Measurements from ENCODE around the gene BLOC1S4.
"Not testable (repeated sequence)": the region's sequence is repeated elsewhere in the genome, so short reads cannot be mapped to it uniquely, and the experiment has no call there.

BLOC1S4 gene

GRCh38 chr4:6716018-6716911 lies at the start of gene BLOC1S4:
BLOC1S4 (plus strand) TSS chr4:6716174; CDS start chr4:6716210, 36 bp downstream.
- peak; percentile 74 to 82 for DNase-seq (ENCODE audit: low read depth in 1 of 2, low spot score in 1 of 2)

DNA sequence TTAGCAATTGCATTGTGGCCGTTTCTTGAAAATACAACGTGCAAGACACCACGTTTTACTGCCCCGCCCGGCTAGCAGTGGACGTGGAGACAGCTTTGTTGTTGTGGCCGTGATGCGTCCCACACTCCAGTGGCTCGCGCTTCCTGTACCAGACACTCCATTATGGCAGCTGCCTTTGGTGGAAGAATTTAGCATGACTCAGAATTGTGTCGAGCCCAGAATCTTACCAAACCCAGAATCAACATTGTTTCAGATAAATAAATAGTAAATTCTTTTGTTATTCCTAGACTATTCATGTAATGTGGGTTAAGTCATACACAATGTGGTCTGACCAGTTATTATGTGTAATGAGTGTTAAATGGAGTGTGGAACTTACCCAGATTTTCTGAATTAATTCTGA lies 47.6 kb upstream of the BLOC1S4 start:
- DNase-seq (ENCODE audit: low read depth in 1 of 2, low spot score in 1 of 2): no peak

DNA sequence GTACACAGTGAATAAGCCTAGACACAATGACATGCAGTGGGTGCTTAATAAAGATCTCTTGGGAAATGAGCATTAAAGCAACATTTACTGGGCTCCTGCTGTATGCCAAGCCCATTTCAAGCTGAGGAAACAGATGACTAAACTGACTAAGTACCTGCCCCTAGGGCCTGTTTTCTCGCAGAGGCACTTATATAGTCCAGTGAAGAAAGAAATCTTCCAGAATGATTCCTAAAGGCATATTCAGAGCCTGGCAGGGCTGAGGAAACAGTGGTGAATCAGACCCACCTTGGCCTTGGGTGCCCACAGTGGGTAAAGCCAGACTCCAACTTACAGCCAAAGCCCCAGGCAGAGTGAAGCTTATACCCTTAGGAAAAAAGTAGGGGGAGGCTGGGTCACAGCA lies 44.3 kb upstream of the BLOC1S4 start:
- DNase-seq (ENCODE audit: low read depth in 1 of 2, low spot score in 1 of 2): no peak

DNA sequence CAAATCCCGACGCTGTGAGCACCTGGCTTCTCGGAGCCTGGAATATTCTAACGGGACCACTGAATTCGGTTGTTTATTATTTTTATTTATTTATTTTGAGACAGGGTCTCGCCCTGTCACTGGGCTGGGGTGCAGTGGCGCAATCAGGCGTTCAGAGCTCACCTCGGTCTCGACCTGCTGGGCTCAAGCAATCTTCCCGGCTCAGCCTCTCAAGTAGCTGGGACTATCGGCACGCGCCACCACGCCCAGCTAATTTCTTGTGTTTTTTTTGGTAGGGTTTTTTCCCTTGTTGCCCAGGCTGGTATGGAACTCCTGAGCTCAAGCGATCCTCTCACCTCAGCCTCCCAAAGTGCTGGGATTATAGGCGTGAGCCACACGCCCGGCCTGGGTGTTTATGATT lies 43.8 kb upstream of the BLOC1S4 start:
- no peak for DNase-seq (ENCODE audit: low read depth in 1 of 2, low spot score in 1 of 2)

DNA sequence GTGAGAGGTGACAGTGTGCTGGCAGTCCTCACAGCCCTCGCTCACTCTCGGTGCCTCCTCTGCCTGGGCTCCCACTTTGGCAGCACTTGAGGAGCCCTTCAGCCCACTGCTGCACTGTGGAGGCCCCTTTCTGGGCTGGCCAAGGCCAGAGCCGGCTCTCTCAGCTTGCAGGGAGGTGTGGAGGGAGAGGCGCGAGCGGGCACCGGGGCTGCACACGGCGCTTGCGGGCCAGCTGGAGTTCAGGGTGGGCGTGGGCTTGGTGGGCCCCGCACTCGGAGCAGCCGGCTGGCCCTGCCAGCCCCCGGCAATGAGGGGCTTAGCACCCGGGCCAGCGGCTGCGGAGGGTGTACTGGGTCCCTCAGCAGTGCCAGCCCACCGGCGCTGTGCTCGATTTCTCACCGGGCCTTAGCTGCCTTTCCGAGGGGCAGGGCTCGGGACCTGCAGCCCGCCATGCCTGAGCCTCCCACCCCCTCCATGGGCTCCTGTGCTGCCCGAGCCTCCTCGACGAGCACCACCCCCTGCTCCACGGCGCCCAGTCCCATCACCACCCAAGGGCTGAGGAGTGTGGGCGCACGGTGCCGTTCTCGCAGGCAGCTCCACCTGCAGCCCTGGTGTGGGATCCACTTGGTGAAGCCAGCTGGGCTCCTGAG lies 43.3 kb upstream of the BLOC1S4 start:
- DNase-seq (ENCODE audit: low read depth in 1 of 2, low spot score in 1 of 2): not testable (repeated sequence)

DNA sequence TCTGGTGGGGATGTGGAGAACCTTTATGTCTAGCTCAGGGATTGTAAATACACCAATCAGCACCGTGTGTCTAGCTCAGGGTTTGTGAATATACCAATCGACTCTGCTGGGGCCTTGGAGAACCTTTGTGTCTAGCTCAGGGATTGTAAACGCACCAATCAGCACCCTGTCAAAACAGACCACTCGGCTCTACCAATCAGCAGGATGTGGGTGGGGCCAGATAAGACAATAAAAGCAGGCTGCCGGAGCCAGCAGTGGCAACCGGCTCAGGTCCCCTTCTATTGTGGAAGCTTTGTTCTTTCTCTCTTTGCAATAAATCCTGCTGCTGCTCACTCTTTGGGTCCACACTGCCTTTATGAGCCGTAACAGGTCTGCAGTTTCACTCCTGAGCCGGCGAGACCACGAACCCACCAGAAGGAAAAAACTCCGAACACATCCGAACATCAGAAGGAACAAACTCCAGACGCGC lies 42.7 kb upstream of the BLOC1S4 start:
- DNase-seq (ENCODE audit: low read depth in 1 of 2, low spot score in 1 of 2): peak in 1 of 2 donors; percentile 17

DNA sequence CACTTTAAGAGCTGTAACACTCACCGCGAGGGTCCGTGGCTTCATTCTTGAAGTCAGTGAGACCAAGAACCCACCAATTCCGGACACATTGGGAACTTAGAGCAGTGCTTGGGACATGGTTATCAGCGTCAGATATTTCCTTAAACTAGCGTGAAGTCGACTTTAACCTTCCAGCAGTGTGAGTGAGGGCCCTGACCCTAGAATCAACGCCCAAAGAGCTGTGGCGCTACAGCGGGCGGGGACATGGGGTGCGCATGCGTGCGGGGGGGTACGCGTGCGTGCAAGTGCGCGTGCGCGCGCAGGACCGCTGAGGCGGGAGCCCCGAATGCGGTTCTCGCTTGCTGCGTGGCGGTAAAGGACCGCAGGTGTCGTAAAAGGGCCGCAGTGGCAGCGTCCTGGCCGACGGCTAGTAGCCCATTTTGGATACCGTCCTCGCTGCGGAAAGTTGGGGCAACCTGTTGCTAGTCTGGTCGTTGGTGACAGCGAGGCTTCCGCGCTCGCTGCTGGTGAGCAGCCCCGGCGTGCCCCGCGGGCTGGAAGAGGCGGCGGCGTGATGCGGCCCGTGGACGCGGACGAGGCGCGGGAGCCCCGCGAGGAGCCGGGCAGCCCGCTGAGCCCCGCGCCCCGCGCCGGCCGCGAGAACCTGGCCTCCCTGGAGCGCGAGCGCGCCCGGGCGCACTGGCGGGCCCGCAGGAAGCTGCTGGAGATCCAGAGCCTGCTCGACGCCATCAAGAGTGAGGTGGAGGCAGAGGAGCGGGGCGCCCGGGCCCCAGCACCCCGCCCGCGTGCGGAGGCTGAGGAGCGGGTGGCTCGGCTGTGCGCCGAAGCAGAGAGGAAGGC lies 42.1 kb upstream of the BLOC1S4 start:
- DNase-seq (ENCODE audit: low read depth in 1 of 2, low spot score in 1 of 2): peak; percentile 83 to 93

DNA sequence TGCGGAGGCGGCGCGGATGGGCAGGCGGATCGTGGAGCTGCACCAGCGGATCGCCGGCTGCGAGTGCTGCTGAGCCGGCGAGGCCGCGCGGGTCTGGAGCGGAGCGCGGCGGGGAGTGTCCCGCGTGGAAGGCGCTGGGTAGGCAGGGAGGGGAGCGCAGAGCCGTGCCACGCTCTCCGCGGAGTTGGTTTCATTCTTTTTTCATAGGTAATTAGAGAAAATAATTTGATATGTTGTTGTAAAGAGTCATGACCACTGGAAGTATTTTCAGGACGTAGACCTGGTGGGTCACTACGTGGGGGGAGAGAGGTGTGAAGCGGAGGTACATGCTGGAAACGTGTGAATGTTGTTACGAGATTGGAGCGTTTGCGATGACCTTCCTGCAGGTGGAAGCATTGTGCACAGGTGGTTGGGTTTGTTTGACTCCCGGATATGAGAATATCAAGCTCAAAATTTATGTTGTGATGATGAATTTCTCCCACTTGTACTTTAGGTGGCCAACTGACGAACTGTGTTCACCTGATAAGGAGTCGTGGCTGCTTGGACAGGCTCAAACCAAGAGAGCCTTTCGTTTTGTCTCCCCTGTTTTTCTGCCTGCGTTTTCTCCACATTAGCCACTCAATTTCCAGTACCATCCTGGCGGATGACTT lies 41.3 kb upstream of the BLOC1S4 start:
- peak; percentile 32 to 50 for DNase-seq (ENCODE audit: low read depth in 1 of 2, low spot score in 1 of 2)

DNA sequence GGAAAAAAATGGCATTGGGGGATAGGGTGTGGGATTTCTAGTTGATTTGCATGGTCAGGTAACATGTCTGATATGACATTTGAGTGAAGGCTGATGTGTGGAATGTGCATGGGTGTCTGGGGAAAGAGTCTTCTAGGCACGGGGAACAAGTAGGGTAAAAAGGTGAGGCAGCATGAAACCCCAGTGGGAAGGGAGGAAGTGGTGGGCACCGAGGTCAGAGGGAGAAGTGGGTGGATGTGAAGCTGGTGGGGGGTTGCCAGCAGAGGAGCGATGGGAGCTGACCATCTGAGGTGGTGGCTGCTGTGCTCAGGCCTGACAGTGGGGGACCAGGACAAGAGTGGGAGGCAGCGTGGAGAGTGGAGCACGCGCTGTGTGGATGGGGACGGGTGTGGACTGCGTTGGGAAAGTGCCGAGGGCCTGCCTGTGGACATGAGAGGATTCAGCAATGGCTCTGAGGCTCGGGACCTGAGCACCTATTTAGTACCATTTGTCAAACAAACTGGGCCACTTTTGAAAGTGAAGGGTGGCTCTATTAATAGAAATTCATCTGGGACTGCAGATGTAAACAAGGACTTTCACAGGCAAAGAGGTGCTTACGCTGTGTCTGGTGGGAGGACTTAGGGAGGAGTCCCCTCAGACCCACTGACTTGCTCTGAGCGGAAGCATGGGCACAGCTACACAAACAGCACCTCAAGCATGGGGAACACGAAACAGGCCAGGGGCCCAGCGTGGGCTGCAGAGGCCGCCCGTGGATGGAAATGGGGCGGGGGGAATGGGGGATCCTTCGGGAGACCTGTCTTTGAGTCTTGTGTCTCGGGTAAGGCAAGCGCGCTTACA lies 39.0 kb upstream of the BLOC1S4 start:
- no peak for DNase-seq (ENCODE audit: low read depth in 1 of 2, low spot score in 1 of 2)

GRCh38 chr4:6680372-6681034 lies 35.5 kb upstream of the BLOC1S4 start:
- no peak for DNase-seq (ENCODE audit: low read depth in 1 of 2, low spot score in 1 of 2)

DNA sequence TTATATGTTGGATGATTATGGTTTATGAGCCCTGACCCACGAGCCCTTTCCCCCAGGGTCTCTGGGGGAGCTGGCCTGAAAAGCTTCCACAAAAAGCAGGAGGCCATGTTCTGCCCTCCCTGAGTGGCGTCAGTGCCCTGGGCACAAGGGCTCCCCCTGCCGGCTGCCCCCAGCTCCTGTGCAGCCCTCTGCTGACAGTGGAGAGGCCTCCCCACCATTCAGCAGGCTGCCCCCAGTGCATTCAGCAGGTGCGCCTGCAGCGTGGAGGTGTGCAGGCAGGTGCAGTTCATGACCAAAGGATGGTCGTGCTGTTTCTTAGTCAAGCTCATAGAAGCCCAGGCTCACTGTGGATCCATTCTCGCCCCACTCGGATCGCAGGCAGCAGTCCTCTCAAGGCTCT lies 34.8 kb upstream of the BLOC1S4 start:
- DNase-seq (ENCODE audit: low read depth in 1 of 2, low spot score in 1 of 2): no peak

- DNase-seq (ENCODE audit: low read depth in 1 of 2, low spot score in 1 of 2): no peak
Observed at GRCh38 chr4:6682862-6683590, 32.9 kb upstream of the BLOC1S4 start.

- no peak for DNase-seq (ENCODE audit: low read depth in 1 of 2, low spot score in 1 of 2)
Observed at GRCh38 chr4:6684656-6685055, 31.3 kb upstream of the BLOC1S4 start.

DNA sequence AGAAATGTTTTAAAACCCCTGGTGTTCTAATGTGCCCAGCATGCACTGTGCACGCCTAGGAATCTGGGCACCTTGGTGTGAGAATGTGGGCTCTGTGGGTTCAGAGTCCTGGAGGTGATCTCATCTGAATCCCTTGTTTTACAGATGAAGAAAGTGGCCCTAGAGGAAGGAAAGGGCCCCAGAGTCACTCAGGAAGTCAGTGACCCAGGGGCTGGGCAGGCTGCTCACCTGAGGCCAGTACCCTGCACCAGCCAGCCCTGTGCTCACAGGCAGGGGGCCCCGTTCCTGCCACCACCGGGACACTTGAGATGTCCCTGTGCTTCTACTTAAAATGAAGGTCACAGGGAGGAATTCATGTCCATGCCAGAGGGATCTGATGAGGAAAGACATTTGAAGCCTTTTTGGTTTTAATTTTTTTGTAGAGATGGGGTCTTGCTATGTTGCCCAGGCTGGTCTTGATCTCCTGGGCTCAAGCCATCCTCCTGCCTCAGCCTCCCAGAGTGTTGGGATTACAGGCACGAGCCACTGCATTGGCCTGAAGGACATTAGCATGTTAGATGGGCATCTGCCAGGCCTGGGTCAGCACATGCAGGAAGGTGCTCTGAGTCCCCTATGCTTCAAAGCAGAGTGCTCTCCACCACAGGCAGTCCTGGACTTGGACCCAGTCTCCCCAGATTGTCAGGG lies 29.7 kb upstream of the BLOC1S4 start:
- no peak for DNase-seq (ENCODE audit: low read depth in 1 of 2, low spot score in 1 of 2)

DNA sequence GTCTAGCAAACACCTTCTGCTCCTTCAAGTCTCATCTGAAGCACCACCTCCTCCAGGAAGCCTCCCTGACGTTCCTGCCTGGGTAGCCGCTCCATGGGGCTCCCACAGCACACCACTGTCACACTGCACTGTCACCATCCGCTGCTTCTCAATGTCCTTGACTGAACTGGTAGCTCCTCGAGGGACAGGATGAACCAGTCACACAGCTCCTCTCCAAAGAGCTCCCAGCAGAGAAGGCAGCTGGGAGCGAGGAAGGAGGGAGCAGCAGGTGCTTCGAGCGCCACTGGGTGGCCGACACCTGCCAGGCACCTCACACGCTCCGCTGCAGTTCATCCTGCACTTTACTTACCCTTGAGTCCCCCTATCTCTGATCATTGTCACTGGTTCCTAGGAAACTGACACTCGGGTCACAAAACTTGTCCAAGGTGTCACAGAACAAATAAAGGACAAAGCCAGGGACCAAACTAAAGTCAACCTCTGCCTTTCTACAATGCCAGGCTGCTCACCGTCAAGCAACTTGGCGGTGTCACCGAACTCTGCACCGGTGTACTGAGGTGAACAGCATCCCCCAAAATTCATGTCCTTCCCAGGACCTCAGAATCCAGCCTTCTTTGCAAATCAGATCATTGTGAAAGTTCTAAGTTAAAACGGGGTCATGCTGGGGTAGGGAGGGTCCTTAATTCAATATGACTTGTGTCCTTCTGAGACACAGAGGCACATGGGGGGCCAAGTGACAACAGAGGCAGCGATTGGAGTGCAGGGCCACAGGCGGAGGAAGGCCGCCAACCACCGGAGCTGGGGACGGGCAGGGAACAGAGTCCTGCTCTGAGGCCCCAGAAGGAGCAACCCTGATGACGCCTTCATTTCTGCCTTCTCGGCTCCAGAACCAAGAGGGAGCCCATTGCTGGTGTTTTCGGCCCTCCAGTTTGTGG lies 27.8 kb upstream of the BLOC1S4 start:
- no peak for DNase-seq (ENCODE audit: low read depth in 1 of 2, low spot score in 1 of 2)

DNA sequence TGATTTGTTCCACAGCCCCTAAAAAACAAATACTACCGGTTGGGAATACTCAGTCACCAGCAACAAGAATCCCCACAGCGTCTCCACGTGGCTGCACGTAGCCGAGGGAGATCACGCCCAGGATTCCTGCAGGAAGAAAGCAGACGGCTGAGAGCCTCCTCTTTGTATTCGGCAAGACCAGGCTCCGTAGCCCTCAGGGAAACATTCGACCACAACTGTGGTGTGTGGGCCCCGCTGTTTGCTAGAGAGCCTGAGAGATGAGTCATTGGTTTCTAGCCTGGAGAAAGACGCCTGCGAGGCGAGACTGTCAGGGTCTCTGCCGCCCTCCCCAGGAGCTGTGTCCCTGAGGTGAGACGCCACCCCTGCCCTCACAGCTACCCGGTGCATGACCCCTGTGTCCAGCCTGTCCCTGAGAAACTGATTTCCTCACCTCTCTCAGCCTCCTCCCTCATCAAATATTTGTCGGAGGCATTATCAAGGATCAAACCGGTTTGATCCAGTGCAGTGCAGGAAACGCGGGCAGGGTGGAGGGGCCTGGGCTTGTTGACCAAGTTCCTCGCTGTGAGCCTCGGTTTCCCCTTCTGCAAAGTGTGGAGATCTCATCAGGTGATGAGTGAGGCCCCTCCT lies 27.0 kb upstream of the BLOC1S4 start:
- DNase-seq (ENCODE audit: low read depth in 1 of 2, low spot score in 1 of 2): peak; percentile 45 to 68

GRCh38 chr4:6689506-6689960 lies 26.4 kb upstream of the BLOC1S4 start:
- DNase-seq (ENCODE audit: low read depth in 1 of 2, low spot score in 1 of 2): no peak

All from activated CD4-positive, alpha-beta T cell treated with anti-CD3 and anti-CD28 coated beads, Interleukin-2, amount 50 U/mL, for 24 hours (primary cell).